ENCODE results near the gene CXCL13. TPM values are rescaled to one million over a fixed set of nuclear protein-coding genes. Genes with fewer than 3 reads are reported as not detected.

The CXCL13 gene
- total RNA-seq, 4 donors from 2014 or later, result 2.2 to 2.4 TPM; not detected in 2

- Histone ChIP-seq H3K27ac (peak overlapping the region in 3 of 4 donors; percentile 15 to 68 (median 41)), H3K9me3 (no peaks in the 10 kb centered on the region), H3K4me3 (no peak overlapping the region), H3K27me3 (no peaks in the 10 kb centered on the region), H3K36me3 (no peaks in the 10 kb centered on the region), H3K4me1 (peaks cover 5 to 32% (median 10%) of the 10 kb centered on the region in 3 donors)
- TF ChIP-seq CTCF (IDR thresholded peaks at IDR 0.05) (no peak), POLR2A (IDR thresholded peaks at IDR 0.05) (no peak)
- WGBS, 2 donors, result 40 to 52% methylated on average over 4 of the region's 4 CpGs
- intact Hi-C loops (cut with DNase I), result no loop called here
- DNase-seq, result no peak
Measured at GRCh38 chr4:77581724-77582123, 23.9 kb upstream of the CXCL13 start.

GRCh38 chr4:77582156-77582555 lies 23.5 kb upstream of the CXCL13 start:
- Histone ChIP-seq H3K27me3 (no peaks in the 10 kb centered on the region), H3K4me1 (peaks cover 5 to 37% (median 10%) of the 10 kb centered on the region in 3 donors), H3K4me3 (no peak overlapping the region), H3K36me3 (no peaks in the 10 kb centered on the region), H3K9me3 (no peaks in the 10 kb centered on the region), H3K27ac (peak overlapping the region in 1 of 4 donors; percentile 68)
- TF ChIP-seq POLR2A (IDR thresholded peaks at IDR 0.05), result no peak
- no peak for TF ChIP-seq CTCF (IDR thresholded peaks at IDR 0.05)
- 76 to 84% methylated on average over 2 of the region's 2 CpGs for WGBS, 2 donors
- DNase-seq, result no peak
- intact Hi-C loops (cut with DNase I), result no loop called here

GRCh38 chr4:77582711-77583110 lies 22.9 kb upstream of the CXCL13 start:
- Histone ChIP-seq H3K4me1 (peaks cover 5 to 42% (median 10%) of the 10 kb centered on the region in 3 donors), H3K36me3 (no peaks in the 10 kb centered on the region), H3K9me3 (no peaks in the 10 kb centered on the region), H3K27ac (no peak overlapping the region), H3K27me3 (no peaks in the 10 kb centered on the region), H3K4me3 (no peak overlapping the region)
- TF ChIP-seq POLR2A (IDR thresholded peaks at IDR 0.05) (no peak), CTCF (IDR thresholded peaks at IDR 0.05) (no peak)
- no peak for DNase-seq
- intact Hi-C loops (cut with DNase I), result no loop called here

- H3K4me1 ChIP-seq, result peaks cover 0 to 24% (median 5%) of the 10 kb centered on the region in 3 donors
- no peaks in the 10 kb centered on the region for H3K27me3 ChIP-seq
- WGBS, 2 donors, result 26 to 34% methylated on average over 6 of the region's 6 CpGs
- no peaks in the 10 kb centered on the region for H3K36me3 ChIP-seq
- TF ChIP-seq CTCF (IDR thresholded peaks at IDR 0.05) (no peak), POLR2A (IDR thresholded peaks at IDR 0.05) (no peak)
- DNase-seq, result no peak
- no peaks in the 10 kb centered on the region for H3K9me3 ChIP-seq
- no peak overlapping the region for H3K4me3 ChIP-seq
- H3K27ac ChIP-seq, result peak overlapping the region; percentile 10 to 60 (median 35)
- intact Hi-C loops (cut with DNase I), result no loop called here
Measured at GRCh38 chr4:77586951-77587383, 18.7 kb upstream of the CXCL13 start.

GRCh38 chr4:77590482-77590881 lies 15.1 kb upstream of the CXCL13 start:
- Histone ChIP-seq H3K9me3 (no peaks in the 10 kb centered on the region), H3K4me3 (no peak overlapping the region), H3K36me3 (no peaks in the 10 kb centered on the region), H3K4me1 (peaks cover 0 to 37% (median 8%) of the 10 kb centered on the region in 3 donors), H3K27me3 (no peaks in the 10 kb centered on the region), H3K27ac (no peak overlapping the region)
- no peak for DNase-seq
- 70 to 77% methylated on average over 3 of the region's 3 CpGs for WGBS, 2 donors
- intact Hi-C loops (cut with DNase I), result no loop called here
- no peak for TF ChIP-seq POLR2A (IDR thresholded peaks at IDR 0.05)
- no peak for TF ChIP-seq CTCF (IDR thresholded peaks at IDR 0.05)

Measured in esophagus squamous epithelium (tissue), 5 donors.